Activated CD4-positive, alpha-beta T cell treated with anti-CD3 and anti-CD28 coated beads, Interleukin-2, amount 50 U/mL, for 4 hours (primary cell): ENCODE results near the gene CHML.

ENCODE experiments used
- DNase-seq, 2 experiments: peaks; one replicate each; pipeline ENCODE4 v3.0.0-alpha.2; 2020

Gene CHML

DNA sequence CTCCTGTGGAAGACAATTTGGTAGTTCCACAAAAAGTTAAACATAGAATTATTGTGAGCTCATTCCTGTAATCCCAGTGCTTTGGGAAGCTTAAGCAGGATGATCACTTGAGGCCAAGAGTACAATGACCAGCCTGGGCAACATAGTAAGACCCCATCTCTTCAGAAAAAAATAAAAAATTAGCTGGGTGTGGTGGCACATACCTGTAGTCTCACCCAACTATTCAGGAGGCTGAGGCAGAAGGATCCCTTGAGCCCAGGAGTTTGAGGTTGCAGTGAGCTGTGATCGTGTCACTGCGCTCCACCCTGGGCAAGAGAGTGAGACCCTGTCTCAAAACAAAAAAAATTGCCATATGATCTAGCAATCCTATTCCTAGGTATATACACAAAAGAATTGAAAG, 4.1 kb upstream of the CHML start:
- no peak for DNase-seq

DNA sequence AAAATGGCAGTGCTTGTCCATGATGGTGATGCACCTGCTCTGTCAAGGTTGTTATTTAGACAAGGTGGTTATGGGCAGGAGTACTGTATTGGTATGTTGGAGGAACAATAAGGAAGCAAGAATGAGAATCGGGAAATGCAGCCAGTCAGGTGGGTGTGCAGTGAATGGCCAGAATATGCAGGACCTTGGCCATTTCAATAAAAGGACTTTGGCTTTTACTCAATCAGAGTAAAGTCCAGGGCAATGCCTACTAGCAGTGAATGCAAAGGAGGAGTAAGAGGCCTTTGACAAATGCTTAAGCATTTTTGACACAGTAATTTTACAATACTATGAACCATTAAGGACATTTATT, 2.4 kb upstream of the CHML start:
- no peak for DNase-seq

DNA sequence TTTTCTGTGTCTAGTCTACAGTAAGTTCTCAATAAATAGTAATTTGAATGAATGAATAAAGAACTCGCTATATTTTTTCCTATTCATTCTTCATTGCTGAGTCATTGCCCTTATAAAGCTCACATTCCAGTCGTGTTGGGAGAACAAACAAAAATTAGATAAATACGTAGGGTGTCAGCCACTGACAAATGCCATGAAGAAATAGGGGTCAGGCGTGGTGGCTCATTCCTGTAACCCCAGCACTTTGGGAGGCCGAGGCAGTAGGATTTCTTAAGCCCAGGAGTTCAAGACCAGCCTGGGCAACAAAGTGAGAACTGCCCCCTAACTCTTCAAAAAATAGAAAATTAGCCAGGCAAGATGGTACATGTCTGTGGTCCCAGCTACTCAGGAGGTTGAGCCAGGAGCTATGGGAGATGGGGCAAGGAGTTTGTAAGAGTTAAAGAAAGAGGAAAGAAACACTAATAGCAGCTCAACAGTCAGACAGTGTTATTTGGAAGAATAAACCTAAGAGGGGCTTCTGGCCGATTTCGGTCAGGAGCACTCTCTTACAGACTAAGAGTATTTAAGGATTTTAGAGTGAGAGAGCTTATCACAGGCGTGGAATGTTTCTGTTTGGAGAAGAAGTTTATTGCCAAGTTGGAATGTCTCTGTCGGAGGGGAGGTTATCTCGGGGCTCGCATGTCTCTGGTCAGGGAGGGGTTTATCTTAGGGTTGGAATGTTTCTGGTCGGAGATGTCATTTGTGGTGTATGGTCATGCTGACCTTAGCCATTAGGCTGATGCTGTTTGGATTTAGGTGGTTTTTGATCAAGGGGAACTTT, 1.8 kb upstream of the CHML start:
- DNase-seq: no peak

- no peak for DNase-seq
Observed at GRCh38 chr1:241640867-241641622, 876 bp upstream of the CHML start.

- DNase-seq: peak; percentile 4 to 13
Observed at GRCh38 chr1:241639623-241640148, 483 bp downstream of the CHML start.

DNA sequence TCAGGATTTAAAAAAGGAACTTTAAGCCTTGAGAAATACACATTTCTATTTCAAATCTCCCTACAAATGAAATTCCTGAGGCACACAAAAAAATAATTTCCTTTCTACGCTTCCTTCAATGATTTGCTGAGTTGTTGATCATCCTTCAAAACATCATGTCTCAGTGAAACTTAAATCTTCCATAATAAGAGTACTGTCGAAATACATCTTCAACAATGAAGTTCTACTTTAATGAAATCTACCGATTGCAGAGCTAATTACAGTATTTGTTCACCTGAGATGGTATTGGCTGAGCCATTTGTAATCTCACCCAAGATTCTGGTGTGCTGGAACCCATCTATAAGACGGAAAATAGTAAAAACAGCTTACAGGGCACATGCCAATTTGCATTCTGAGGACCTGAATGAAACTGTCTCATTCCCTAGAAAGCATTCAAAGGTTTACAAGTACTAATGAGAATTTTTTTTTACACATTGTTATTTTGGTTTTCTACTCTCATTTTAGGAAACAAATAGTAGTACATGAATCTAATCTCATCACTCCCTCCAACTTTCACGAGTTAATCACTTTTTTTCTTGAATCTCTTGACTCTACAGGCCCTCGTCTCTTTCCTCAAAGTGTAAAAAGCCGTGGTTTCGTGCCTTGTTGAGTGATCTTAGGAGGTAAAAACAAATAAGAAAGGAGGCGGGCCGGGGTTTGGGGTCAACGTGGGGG, 1.1 kb downstream of the CHML start:
- no peak for DNase-seq

- DNase-seq: no peak
Observed at GRCh38 chr1:241638099-241638682, 2.0 kb downstream of the CHML start.

GRCh38 chr1:241637604-241638003, 2.6 kb downstream of the CHML start:
- no peak for DNase-seq

GRCh38 chr1:241637046-241637590, 3.1 kb downstream of the CHML start:
- no peak for DNase-seq

GRCh38 chr1:241636291-241636690, 3.9 kb downstream of the CHML start:
- DNase-seq: no peak

DNA sequence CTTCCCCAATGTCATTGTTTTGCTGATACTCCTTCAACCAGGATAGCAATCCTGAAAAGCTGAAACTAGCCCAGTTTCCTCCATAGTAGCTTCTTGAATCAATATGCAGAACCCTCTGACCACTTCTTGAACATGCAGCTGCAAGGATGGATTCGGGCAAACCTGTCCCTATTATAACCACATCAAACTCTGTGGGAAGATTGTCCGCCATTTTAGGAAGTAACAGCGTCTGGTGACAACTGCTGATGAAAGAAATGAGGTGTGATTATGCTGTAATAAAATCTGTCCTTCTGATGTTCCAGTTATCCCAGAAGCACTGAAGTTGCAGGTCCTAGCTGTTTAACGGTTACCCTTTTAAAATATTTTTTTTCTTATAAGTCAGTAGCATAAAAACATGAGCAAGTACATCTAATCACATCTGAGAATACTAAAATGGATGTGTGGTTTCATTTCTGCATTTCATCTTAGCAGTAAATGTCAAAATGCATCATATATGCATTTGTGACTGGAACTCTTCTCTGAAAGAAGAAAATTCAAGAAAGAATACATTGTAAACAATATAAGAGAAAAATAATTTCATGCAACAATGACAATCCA, 4.5 kb downstream of the CHML start:
- no peak for DNase-seq

- DNase-seq: no peak
Observed at GRCh38 chr1:241632987-241633386, 7.2 kb downstream of the CHML start.

GRCh38 chr1:241631674-241632073, 8.5 kb downstream of the CHML start:
- DNase-seq: no peak

- DNase-seq: no peak
Observed at GRCh38 chr1:241630899-241631298, 9.3 kb downstream of the CHML start.

- no peak for DNase-seq
Observed at GRCh38 chr1:241630476-241630875, 9.7 kb downstream of the CHML start.

DNA sequence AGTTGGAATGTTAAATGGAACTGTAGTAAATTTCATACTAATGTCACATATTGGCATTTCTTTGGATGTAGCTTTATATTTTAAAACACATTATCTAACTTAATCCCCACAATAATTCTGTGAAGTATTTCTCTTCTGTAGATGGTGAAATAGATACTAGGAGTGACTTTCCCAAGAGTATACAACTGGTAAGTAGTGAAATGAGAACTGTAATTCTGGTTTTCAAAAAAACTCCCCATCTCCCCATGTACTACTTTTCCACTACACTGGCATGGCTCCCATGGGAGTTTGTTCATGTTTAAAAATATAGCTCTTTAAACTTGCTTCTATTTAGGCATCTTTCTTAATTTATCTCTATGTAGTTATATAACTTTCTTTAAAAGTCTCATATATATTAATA, 10.2 kb downstream of the CHML start:
- DNase-seq: no peak

DNA sequence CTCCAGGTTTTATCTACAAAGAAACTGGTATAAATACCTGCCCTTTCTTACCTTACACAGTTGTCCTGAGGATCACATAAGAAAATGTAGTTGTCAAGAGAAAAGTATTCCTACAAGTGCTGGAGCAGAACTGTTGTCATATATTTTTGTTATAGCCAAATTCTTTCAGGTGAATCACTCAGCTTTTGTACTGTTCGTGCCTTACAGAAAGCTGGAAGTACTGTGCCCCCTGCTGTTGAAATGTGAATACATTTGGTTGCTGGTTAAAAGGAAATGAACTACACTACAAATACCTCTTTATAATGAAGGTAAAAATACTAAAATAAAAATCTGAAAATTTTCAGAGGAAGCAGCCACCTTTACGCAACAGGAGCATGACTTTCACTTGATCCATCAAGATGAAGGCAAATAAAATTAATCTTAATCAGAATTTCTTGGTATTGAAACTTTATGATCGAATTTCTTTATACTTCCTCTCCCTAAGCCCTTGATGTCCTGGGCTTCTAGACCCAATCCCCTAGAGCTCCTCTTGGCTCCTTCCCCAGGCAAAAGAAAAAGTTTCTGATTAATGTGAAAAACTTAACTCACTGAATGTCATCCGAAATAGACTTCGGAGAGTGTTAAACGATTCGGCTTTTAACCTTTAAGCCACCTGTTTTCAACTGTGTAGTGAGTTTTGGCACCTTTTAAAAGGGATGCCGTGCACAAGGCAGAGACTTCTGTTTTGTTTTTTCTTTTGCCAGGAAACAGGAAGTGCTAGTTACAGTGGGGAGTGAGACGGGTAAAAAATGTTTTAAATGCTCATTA, 12.5 kb downstream of the CHML start:
- peak; percentile 23 to 25 for DNase-seq

DNA sequence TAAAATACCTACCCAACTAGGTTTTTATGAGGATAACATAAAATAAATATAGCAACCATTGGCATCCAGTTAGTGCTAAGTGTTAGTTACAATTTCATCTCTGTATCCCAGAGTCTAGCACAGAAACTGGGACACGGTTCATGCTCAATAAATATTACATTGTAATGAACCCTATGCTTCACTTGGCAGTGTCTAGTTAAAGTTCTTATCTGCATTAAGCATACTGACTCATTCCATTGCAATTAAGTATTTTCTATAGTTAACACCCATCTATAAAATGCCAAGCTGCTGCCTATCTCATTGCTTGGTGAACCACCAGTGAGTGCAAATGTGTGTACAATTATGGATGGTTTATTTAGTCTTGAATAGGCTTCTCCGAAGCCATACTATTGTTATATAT, 15.2 kb downstream of the CHML start:
- no peak for DNase-seq

GRCh38 chr1:241622669-241623068, 17.5 kb downstream of the CHML start:
- no peak for DNase-seq

- DNase-seq: no peak
Observed at GRCh38 chr1:241617426-241617825, 22.7 kb downstream of the CHML start.
